DND-41 (cell line): ENCODE results near the gene ZNF334.

Experiments used
- EZH2 ChIP-seq: IDR thresholded peaks from 3 replicates; pipeline ENCODE4 v1.6.1; 2012; ENCODE audit warnings: borderline replicate concordance, low read depth, mild to moderate bottlenecking, moderate library complexity, low read length, inconsistent platforms; ENCODE audit not compliant: severe bottlenecking
- TF ChIP-seq, protein P1 (sequence below): IDR thresholded peaks from 2 replicates; pipeline ENCODE4 v1.5.1; 2012; ENCODE audit warnings: borderline replicate concordance, low read length, moderate library complexity, mild to moderate bottlenecking; ENCODE audit not compliant: poor library complexity, severe bottlenecking; ENCODE audit errors: extremely low read depth

- TF ChIP-seq, protein P1, sequence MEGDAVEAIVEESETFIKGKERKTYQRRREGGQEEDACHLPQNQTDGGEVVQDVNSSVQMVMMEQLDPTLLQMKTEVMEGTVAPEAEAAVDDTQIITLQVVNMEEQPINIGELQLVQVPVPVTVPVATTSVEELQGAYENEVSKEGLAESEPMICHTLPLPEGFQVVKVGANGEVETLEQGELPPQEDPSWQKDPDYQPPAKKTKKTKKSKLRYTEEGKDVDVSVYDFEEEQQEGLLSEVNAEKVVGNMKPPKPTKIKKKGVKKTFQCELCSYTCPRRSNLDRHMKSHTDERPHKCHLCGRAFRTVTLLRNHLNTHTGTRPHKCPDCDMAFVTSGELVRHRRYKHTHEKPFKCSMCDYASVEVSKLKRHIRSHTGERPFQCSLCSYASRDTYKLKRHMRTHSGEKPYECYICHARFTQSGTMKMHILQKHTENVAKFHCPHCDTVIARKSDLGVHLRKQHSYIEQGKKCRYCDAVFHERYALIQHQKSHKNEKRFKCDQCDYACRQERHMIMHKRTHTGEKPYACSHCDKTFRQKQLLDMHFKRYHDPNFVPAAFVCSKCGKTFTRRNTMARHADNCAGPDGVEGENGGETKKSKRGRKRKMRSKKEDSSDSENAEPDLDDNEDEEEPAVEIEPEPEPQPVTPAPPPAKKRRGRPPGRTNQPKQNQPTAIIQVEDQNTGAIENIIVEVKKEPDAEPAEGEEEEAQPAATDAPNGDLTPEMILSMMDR = no peak
- no peak for TF ChIP-seq EZH2
These were observed 44.9 kb downstream of the ZNF334 start for GRCh38 chr20:46468508-46468907.
